HUES6 (cell line): Measurements from ENCODE around the gene RASGRP2.
"Not testable (repeated sequence)": the region's sequence is repeated elsewhere in the genome, so short reads cannot be mapped to it uniquely, and the experiment has no call there.

ENCODE experiments used
- H3K27ac ChIP-seq: 2 replicates; pipeline ENCODE4 v1.7.0; 2013; ENCODE audit warnings: low read depth, mild to moderate bottlenecking, low read length, inconsistent platforms
- H3K27me3 ChIP-seq: 2 replicates; pipeline ENCODE4 v1.6.1; 2013; ENCODE audit warnings: low read length; ENCODE audit not compliant: control insufficient read depth, insufficient read depth
- H3K36me3 ChIP-seq: 2 replicates; pipeline ENCODE4 v1.6.1; 2013; ENCODE audit warnings: low read length; ENCODE audit not compliant: control insufficient read depth, insufficient read depth
- H3K4me1 ChIP-seq: 2 replicates; pipeline ENCODE4 v1.6.1; 2013; ENCODE audit warnings: low read length; ENCODE audit not compliant: control insufficient read depth, insufficient read depth
- H3K4me3 ChIP-seq: 2 replicates; pipeline ENCODE4 v1.5.1; 2013; ENCODE audit warnings: low read depth, low read length
- H3K9ac ChIP-seq: one replicate; pipeline ENCODE4 v1.6.1; 2013; ENCODE audit warnings: mild to moderate bottlenecking, low read length
- H3K9me3 ChIP-seq: 2 replicates; pipeline ENCODE4 v1.6.1; 2013; ENCODE audit warnings: low read depth, low read length; ENCODE audit not compliant: control insufficient read depth, insufficient read depth

The RASGRP2 gene

GRCh38 chr11:64713781-64714363, 30.1 kb downstream of the RASGRP2 start:
- no peaks in the 10 kb centered on the region for H3K36me3 ChIP-seq
- H3K27me3 ChIP-seq = peaks cover 89% of the 10 kb centered on the region
- H3K4me1 ChIP-seq = peaks cover 20% of the 10 kb centered on the region
- H3K9ac ChIP-seq = no peak overlapping the region
- no peaks in the 10 kb centered on the region for H3K9me3 ChIP-seq
- peak overlapping the region; percentile 52; the same call in 1 of the 2 replicates for H3K4me3 ChIP-seq
- H3K27ac ChIP-seq = no peak overlapping the region

GRCh38 chr11:64713016-64713707, 30.8 kb downstream of the RASGRP2 start:
- Histone ChIP-seq H3K4me1 (peaks cover 20% of the 10 kb centered on the region), H3K27me3 (peaks cover 82% of the 10 kb centered on the region), H3K27ac (no peak overlapping the region), H3K4me3 (peak overlapping the region; percentile 52), H3K9ac (no peak overlapping the region), H3K36me3 (no peaks in the 10 kb centered on the region), H3K9me3 (no peaks in the 10 kb centered on the region)

GRCh38 chr11:64712430-64713015, 31.4 kb downstream of the RASGRP2 start:
- no peak overlapping the region for H3K27ac ChIP-seq
- peaks cover 20% of the 10 kb centered on the region for H3K4me1 ChIP-seq
- H3K4me3 ChIP-seq = peak overlapping the region; percentile 52
- no peak overlapping the region for H3K9ac ChIP-seq
- no peaks in the 10 kb centered on the region for H3K9me3 ChIP-seq
- H3K36me3 ChIP-seq = no peaks in the 10 kb centered on the region
- H3K27me3 ChIP-seq = peaks cover 76% of the 10 kb centered on the region

GRCh38 chr11:64711956-64712362, 32.0 kb downstream of the RASGRP2 start:
- peaks cover 20% of the 10 kb centered on the region for H3K4me1 ChIP-seq
- no peak overlapping the region for H3K9ac ChIP-seq
- H3K27me3 ChIP-seq = peaks cover 70% of the 10 kb centered on the region
- no peaks in the 10 kb centered on the region for H3K36me3 ChIP-seq
- no peak overlapping the region for H3K27ac ChIP-seq
- H3K9me3 ChIP-seq = no peaks in the 10 kb centered on the region
- H3K4me3 ChIP-seq = peak overlapping the region; percentile 52; the same call in 1 of the 2 replicates

- Histone ChIP-seq H3K27me3 (peaks cover 67% of the 10 kb centered on the region), H3K9me3 (no peaks in the 10 kb centered on the region), H3K4me1 (peaks cover 20% of the 10 kb centered on the region), H3K9ac (no peak overlapping the region), H3K27ac (no peak overlapping the region), H3K4me3 (peak overlapping the region; percentile 34; the same call in 1 of the 2 replicates), H3K36me3 (no peaks in the 10 kb centered on the region)
Measured at GRCh38 chr11:64711138-64711955, 32.6 kb downstream of the RASGRP2 start.

- Histone ChIP-seq H3K9ac (no peak overlapping the region), H3K36me3 (no peaks in the 10 kb centered on the region), H3K27me3 (peaks cover 61% of the 10 kb centered on the region), H3K9me3 (no peaks in the 10 kb centered on the region), H3K4me1 (peaks cover 20% of the 10 kb centered on the region), H3K27ac (no peak overlapping the region), H3K4me3 (peak overlapping the region; percentile 17; the same call in 1 of the 2 replicates)
Measured at GRCh38 chr11:64710418-64711137, 33.4 kb downstream of the RASGRP2 start.

GRCh38 chr11:64705501-64705900, 38.4 kb downstream of the RASGRP2 start:
- no peak overlapping the region for H3K27ac ChIP-seq
- peaks cover 38% of the 10 kb centered on the region; the same call in 1 of the 2 replicates for H3K27me3 ChIP-seq
- no peak overlapping the region for H3K9ac ChIP-seq
- no peaks in the 10 kb centered on the region for H3K9me3 ChIP-seq
- H3K4me1 ChIP-seq = peaks cover 4% of the 10 kb centered on the region
- no peaks in the 10 kb centered on the region for H3K36me3 ChIP-seq
- H3K4me3 ChIP-seq = no peak overlapping the region

- Histone ChIP-seq H3K9ac (no peak overlapping the region), H3K9me3 (no peaks in the 10 kb centered on the region), H3K4me3 (no peak overlapping the region), H3K36me3 (no peaks in the 10 kb centered on the region), H3K4me1 (no peaks in the 10 kb centered on the region), H3K27me3 (peaks cover 34% of the 10 kb centered on the region; the same call in 1 of the 2 replicates), H3K27ac (no peak overlapping the region)
Measured at GRCh38 chr11:64703048-64703447, 40.9 kb downstream of the RASGRP2 start.

GRCh38 chr11:64701956-64702355, 42.0 kb downstream of the RASGRP2 start:
- not testable (repeated sequence) for H3K9ac ChIP-seq, H3K9me3 ChIP-seq, H3K36me3 ChIP-seq, H3K4me1 ChIP-seq, H3K27ac ChIP-seq, H3K4me3 ChIP-seq
- peaks cover 38% of the 10 kb centered on the region for H3K27me3 ChIP-seq

GRCh38 chr11:64698427-64698826, 45.5 kb downstream of the RASGRP2 start:
- H3K9ac ChIP-seq = no peak overlapping the region
- no peak overlapping the region for H3K27ac ChIP-seq
- peaks cover 50% of the 10 kb centered on the region for H3K27me3 ChIP-seq
- H3K4me3 ChIP-seq = no peak overlapping the region
- no peaks in the 10 kb centered on the region for H3K4me1 ChIP-seq
- no peaks in the 10 kb centered on the region for H3K9me3 ChIP-seq
- H3K36me3 ChIP-seq = no peaks in the 10 kb centered on the region
